Activated T-cell treated with anti-CD3 and anti-CD28 coated beads, Interleukin-2, amount 50 U/mL, for 24 hours (primary cell): ENCODE data around the gene TSPAN15.
A peak's percentile ranks its signal among the peaks of the same experiment; 100 is the strongest.

Source experiments
- DNase-seq: peaks from one replicate; pipeline ENCODE4 v3.0.0-alpha.2; 2020
- H3K27ac Mint-ChIP-seq: 2 replicates; pipeline ENCODE4 v1.8.0; 2020; ENCODE audit warnings: mild to moderate bottlenecking, mixed read lengths
- H3K27me3 Mint-ChIP-seq: 2 replicates; pipeline ENCODE4 v1.8.0; 2020; ENCODE audit warnings: mixed read lengths
- H3K36me3 Mint-ChIP-seq: 2 replicates; pipeline ENCODE4 v1.8.0; 2020; ENCODE audit warnings: low read depth, mixed read lengths
- H3K4me1 Mint-ChIP-seq: 2 replicates; pipeline ENCODE4 v1.8.0; 2020; ENCODE audit warnings: low read depth, mixed read lengths
- H3K4me3 Mint-ChIP-seq: 2 replicates; pipeline ENCODE4 v1.8.0; 2020; ENCODE audit warnings: mild to moderate bottlenecking, moderate library complexity, mixed read lengths
- H3K9me3 Mint-ChIP-seq: 2 replicates; pipeline ENCODE4 v1.8.0; 2020; ENCODE audit warnings: mixed read lengths

Gene TSPAN15

GRCh38 chr10:69461243-69462025, 10.2 kb downstream of the TSPAN15 start:
- H3K27ac Mint-ChIP-seq = no peak overlapping the region
- H3K27me3 Mint-ChIP-seq = no peaks in the 10 kb centered on the region
- no peaks in the 10 kb centered on the region for H3K9me3 Mint-ChIP-seq
- no peak overlapping the region for H3K4me3 Mint-ChIP-seq
- peaks cover 37% of the 10 kb centered on the region for H3K4me1 Mint-ChIP-seq
- DNase-seq = no peak
- no peaks in the 10 kb centered on the region for H3K36me3 Mint-ChIP-seq

GRCh38 chr10:69463886-69464285, 12.6 kb downstream of the TSPAN15 start:
- Mint-ChIP-seq H3K36me3 (no peaks in the 10 kb centered on the region), H3K9me3 (no peaks in the 10 kb centered on the region), H3K27me3 (no peaks in the 10 kb centered on the region), H3K4me1 (peaks cover 30% of the 10 kb centered on the region), H3K4me3 (no peak overlapping the region), H3K27ac (no peak overlapping the region)
- DNase-seq = no peak

- Mint-ChIP-seq H3K27ac (peak overlapping the region; percentile 82), H3K9me3 (no peaks in the 10 kb centered on the region), H3K4me1 (peaks cover 30% of the 10 kb centered on the region), H3K36me3 (no peaks in the 10 kb centered on the region), H3K4me3 (no peak overlapping the region), H3K27me3 (no peaks in the 10 kb centered on the region)
- DNase-seq = no peak
Measured at GRCh38 chr10:69464401-69464800, 13.1 kb downstream of the TSPAN15 start.

GRCh38 chr10:69464801-69465401, 13.6 kb downstream of the TSPAN15 start:
- Mint-ChIP-seq H3K4me3 (no peak overlapping the region), H3K9me3 (no peaks in the 10 kb centered on the region), H3K27me3 (no peaks in the 10 kb centered on the region), H3K27ac (peak overlapping the region; percentile 82), H3K36me3 (no peaks in the 10 kb centered on the region), H3K4me1 (peaks cover 30% of the 10 kb centered on the region)
- no peak for DNase-seq

- Mint-ChIP-seq H3K27ac (peak overlapping the region; percentile 82), H3K9me3 (no peaks in the 10 kb centered on the region), H3K4me3 (no peak overlapping the region), H3K27me3 (no peaks in the 10 kb centered on the region), H3K36me3 (no peaks in the 10 kb centered on the region), H3K4me1 (peaks cover 30% of the 10 kb centered on the region)
- no peak for DNase-seq
Measured at GRCh38 chr10:69465457-69466157, 14.3 kb downstream of the TSPAN15 start.

- no peak overlapping the region for H3K27ac Mint-ChIP-seq
- peaks cover 30% of the 10 kb centered on the region for H3K4me1 Mint-ChIP-seq
- no peaks in the 10 kb centered on the region for H3K36me3 Mint-ChIP-seq
- no peaks in the 10 kb centered on the region for H3K9me3 Mint-ChIP-seq
- H3K27me3 Mint-ChIP-seq = no peaks in the 10 kb centered on the region
- DNase-seq = no peak
- no peak overlapping the region for H3K4me3 Mint-ChIP-seq
Measured at GRCh38 chr10:69466158-69466490, 14.9 kb downstream of the TSPAN15 start.

GRCh38 chr10:69466689-69467088, 15.4 kb downstream of the TSPAN15 start:
- no peaks in the 10 kb centered on the region for H3K9me3 Mint-ChIP-seq
- no peak for DNase-seq
- H3K4me3 Mint-ChIP-seq = no peak overlapping the region
- no peaks in the 10 kb centered on the region for H3K36me3 Mint-ChIP-seq
- H3K27ac Mint-ChIP-seq = no peak overlapping the region
- H3K27me3 Mint-ChIP-seq = no peaks in the 10 kb centered on the region
- H3K4me1 Mint-ChIP-seq = peaks cover 28% of the 10 kb centered on the region

GRCh38 chr10:69467928-69468750, 16.9 kb downstream of the TSPAN15 start:
- Mint-ChIP-seq H3K36me3 (no peaks in the 10 kb centered on the region), H3K9me3 (no peaks in the 10 kb centered on the region), H3K27ac (no peak overlapping the region), H3K27me3 (peaks cover under 1% of the 10 kb centered on the region), H3K4me3 (no peak overlapping the region), H3K4me1 (peaks cover 22% of the 10 kb centered on the region)
- no peak for DNase-seq

GRCh38 chr10:69468751-69469089, 17.5 kb downstream of the TSPAN15 start:
- H3K27ac Mint-ChIP-seq = no peak overlapping the region
- no peaks in the 10 kb centered on the region for H3K36me3 Mint-ChIP-seq
- DNase-seq = no peak
- H3K27me3 Mint-ChIP-seq = peaks cover 3% of the 10 kb centered on the region
- H3K9me3 Mint-ChIP-seq = no peaks in the 10 kb centered on the region
- H3K4me3 Mint-ChIP-seq = no peak overlapping the region
- H3K4me1 Mint-ChIP-seq = peaks cover 20% of the 10 kb centered on the region

- Mint-ChIP-seq H3K27me3 (peaks cover 3% of the 10 kb centered on the region), H3K9me3 (no peaks in the 10 kb centered on the region), H3K27ac (no peak overlapping the region), H3K4me1 (peaks cover 12% of the 10 kb centered on the region), H3K4me3 (no peak overlapping the region), H3K36me3 (no peaks in the 10 kb centered on the region)
- DNase-seq = no peak
Measured at GRCh38 chr10:69469976-69470375, 18.7 kb downstream of the TSPAN15 start.

GRCh38 chr10:69470463-69471384, 19.5 kb downstream of the TSPAN15 start:
- DNase-seq = no peak
- no peaks in the 10 kb centered on the region for H3K36me3 Mint-ChIP-seq
- peaks cover 5% of the 10 kb centered on the region for H3K4me1 Mint-ChIP-seq
- H3K9me3 Mint-ChIP-seq = no peaks in the 10 kb centered on the region
- H3K27ac Mint-ChIP-seq = no peak overlapping the region
- H3K27me3 Mint-ChIP-seq = peaks cover 3% of the 10 kb centered on the region
- H3K4me3 Mint-ChIP-seq = no peak overlapping the region

GRCh38 chr10:69472142-69472541, 20.9 kb downstream of the TSPAN15 start:
- Mint-ChIP-seq H3K27me3 (peaks cover 3% of the 10 kb centered on the region), H3K4me3 (no peak overlapping the region), H3K4me1 (no peaks in the 10 kb centered on the region), H3K9me3 (no peaks in the 10 kb centered on the region), H3K36me3 (no peaks in the 10 kb centered on the region), H3K27ac (no peak overlapping the region)
- no peak for DNase-seq

- H3K9me3 Mint-ChIP-seq = no peaks in the 10 kb centered on the region
- peaks cover 3% of the 10 kb centered on the region for H3K27me3 Mint-ChIP-seq
- H3K27ac Mint-ChIP-seq = no peak overlapping the region
- no peak overlapping the region for H3K4me3 Mint-ChIP-seq
- no peaks in the 10 kb centered on the region for H3K4me1 Mint-ChIP-seq
- no peak for DNase-seq
- no peaks in the 10 kb centered on the region for H3K36me3 Mint-ChIP-seq
Measured at GRCh38 chr10:69472544-69472943, 21.3 kb downstream of the TSPAN15 start.
